ENCODE measurements around the gene RIMOC1.

RIMOC1 gene

GRCh38 chr5:41891066-41891707, 13.0 kb upstream of the RIMOC1 start:
- DNase-seq = no peak

DNA sequence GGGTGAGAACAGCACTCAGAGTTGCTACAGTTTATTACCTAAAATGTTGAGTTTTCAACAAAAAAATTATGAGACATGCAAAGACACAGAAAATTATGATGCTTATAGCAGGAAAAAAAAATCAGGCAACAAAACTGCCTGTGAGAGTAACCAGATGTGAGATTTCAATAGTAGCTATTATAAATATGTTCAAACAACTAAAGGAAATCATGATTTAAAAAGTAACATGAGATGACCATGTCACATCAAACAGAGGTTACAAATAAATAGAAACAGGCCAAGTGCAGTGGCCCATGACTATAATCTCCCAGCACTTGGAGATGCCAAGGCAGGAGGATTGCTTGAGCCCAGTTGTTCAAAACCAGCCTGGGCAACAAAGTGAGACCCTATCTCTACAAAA, 12.1 kb upstream of the RIMOC1 start:
- no peak for DNase-seq

GRCh38 chr5:41893074-41893851, 10.9 kb upstream of the RIMOC1 start:
- no peak for DNase-seq

DNA sequence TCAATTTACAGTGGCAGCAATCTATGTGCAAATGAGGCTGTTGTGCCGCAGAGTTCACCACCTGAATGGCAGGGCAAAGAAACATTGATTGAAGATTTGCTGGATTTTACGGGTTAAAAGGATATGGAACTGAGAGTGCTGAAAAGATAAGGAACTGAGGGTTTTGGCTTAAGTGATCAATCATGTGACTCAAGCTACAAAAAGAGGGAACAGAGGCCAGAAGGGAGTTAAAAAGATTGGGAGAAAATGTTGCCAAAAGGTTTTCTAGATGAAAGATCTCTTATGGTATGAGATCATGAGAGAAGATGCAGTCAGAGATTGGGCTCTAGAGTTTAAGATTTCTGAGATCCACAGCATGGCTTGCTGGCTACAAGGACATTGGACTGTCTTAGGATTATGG, 7.9 kb upstream of the RIMOC1 start:
- DNase-seq = no peak

- DNase-seq = peak; percentile 20
Observed at GRCh38 chr5:41903382-41903891, 707 bp upstream of the RIMOC1 start.

DNA sequence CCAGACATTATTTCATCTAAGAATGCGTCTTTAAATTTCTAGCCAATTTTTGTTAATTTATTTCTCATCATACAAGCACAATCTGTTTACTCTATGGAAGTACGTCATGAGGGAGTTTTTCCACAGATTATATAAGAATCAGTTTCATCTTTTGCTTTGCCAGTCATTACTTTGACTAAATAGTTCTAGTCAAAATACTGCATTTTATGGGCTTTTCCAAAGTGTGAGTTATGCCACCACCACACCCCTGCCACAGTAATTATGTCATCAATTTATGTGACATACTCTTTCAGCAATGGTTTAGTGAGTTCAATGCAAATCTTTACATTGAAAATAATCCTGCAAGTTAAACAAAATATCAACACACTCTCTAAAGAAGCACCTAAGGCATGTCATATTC, 2.0 kb downstream of the RIMOC1 start:
- no peak for DNase-seq

- DNase-seq = no peak
Observed at GRCh38 chr5:41908374-41909079, 4.4 kb downstream of the RIMOC1 start.

GRCh38 chr5:41918105-41918504, 14.0 kb downstream of the RIMOC1 start:
- DNase-seq = no peak

DNA sequence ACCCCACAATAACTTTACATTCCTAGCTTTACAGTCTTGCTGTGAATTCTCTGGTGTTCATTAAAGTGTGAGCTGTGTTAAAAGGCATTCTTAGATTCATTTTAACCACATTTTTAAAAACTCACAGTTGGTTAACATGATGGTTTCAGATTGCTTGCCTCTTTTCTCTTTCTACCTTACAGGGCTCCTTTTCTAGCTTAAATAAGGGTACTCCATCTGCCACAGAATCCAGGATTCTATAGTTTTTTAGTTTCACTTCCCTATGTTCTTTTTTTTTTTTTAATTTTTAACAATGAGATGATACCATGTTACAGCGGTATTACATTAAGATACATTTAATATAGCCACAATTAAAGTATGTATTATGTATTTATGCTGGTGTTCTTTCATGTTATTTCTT, 17.0 kb downstream of the RIMOC1 start:
- DNase-seq = no peak

- DNase-seq = no peak
Observed at GRCh38 chr5:41921874-41922273, 17.7 kb downstream of the RIMOC1 start.

- no peak for DNase-seq
Observed at GRCh38 chr5:41924526-41924871, 20.4 kb downstream of the RIMOC1 start.

DNA sequence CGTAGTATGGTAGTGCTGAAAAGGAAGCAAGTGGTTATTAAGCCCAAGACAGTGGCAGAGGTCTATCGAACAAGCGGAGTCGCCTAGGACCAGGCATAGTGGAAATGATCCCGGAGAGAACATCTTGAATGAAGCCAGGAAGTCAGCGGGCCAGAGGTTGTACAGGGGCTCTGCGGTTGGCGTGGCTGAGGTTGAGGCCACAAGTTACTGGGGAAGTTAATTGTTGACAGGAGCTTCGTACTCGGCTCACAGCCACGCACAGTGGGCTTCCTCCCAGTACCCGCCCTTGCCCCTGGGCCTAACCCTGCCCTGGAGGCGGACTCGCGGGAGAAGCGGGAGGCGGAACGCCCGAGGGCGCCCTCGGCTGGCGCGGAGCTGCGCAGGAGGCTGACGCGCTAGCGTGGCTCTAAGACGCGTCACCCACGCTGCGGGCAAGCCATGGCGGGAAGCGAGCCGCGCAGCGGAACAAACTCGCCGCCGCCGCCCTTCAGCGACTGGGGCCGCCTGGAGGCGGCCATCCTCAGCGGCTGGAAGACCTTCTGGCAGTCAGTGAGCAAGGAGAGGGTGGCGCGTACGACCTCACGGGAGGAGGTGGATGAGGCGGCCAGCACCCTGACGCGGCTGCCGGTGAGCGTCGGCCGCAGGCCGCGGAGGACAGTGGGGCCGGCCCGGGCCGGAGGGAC, 20.9 kb downstream of the RIMOC1 start, which contains the start of gene FBXO4:
TSS of gene FBXO4 (plus strand) at position 410 of the 683 bp plus-strand sequence. CDS start at position 439, 29 bp downstream.
- peak; percentile 81 for DNase-seq

DNA sequence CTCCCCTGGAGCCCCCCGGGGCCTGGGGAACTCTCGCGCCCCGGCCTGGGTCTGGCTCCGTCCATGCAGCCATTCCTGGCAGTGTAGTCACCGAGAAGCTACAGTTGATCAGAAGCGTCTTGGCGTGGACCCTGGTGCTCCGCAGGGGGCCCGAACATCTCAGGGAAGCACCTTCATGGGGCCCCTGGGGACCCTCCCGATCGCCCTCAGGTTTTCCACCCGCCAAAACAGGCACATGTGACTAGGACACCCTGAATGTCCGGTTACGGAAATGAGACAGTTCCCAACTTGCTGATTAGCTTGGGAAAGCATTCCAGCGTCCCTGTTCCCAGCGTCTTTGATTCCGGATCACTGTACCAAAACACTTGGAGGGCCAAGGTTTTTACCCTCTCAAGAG, 21.4 kb downstream of the RIMOC1 start:
- DNase-seq = peak; percentile 40

DNA sequence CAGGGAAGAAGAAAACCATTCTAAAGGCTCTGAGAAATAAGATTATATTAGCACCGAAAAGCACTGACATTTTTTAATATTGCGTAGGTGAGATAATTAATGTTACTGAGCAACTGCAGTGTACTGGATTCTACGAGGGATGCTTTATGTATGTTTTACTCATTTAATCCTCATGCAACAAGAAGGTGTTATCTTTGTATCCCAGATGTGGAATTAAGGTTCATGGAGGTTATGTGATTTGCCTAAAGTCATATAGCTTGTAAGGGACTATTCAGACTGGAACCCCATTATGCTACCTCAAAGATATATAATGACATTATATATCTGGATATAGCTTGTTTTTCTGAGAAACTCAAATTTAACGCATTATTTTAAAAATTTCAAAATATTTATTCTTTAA, 23.5 kb downstream of the RIMOC1 start:
- DNase-seq = no peak

DNA sequence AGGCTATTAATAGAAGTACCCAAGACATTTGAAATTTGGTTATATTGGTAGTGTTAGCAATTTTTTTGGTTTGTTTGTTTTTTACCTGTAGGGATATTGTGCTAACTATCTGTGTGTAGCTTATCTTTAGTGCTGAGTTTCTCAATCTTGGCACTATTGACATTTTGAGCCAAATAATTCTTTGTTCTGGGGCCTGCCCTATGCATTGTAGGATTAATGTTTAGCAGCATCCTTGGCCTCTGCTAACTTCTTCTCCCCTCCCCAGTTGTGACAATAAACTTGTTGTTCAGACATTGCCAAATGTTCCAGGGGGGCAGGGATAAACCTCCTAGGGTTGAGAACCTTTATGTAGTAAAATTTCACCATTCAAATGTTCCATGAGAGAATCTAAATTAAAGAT, 24.9 kb downstream of the RIMOC1 start:
- no peak for DNase-seq

DNA sequence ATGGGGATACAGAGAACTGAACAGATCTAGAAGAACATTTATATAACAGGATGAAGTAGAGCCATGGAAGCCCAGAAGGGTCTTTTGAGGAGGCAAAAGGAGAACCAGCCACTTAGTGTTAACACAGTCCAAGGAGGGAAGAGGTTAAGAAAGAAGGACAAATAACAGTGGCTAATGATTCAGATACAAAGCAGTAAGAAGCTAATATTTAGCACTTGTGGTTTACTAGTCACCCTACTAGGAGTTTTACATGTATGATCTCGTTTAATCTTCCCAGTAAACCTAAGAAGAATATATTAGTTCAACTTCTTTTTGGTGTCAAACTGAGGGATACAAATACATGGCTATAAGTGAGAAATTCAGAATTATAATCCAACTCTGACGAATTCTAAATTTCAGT, 28.6 kb downstream of the RIMOC1 start:
- DNase-seq = no peak

GRCh38 chr5:41935544-41935943, 31.4 kb downstream of the RIMOC1 start:
- DNase-seq = no peak

- no peak for DNase-seq
Observed at GRCh38 chr5:41940641-41941040, 36.5 kb downstream of the RIMOC1 start.

- peak; percentile 8 for DNase-seq
Observed at GRCh38 chr5:41945332-41945955, 41.3 kb downstream of the RIMOC1 start.

GRCh38 chr5:41951224-41951623, 47.1 kb downstream of the RIMOC1 start:
- no peak for DNase-seq
